Cortex of kidney (tissue), 1 donor: ENCODE data around the gene PRSS36.

Source experiments
- DNase-seq: peaks from one replicate; lab custom pipeline; 2025; lab: John Stamatoyannopoulos, UW

PRSS36 gene

GRCh38 chr16:31099860-31100638 is 49.8 kb downstream of the PRSS36 start:
- no peak for DNase-seq

- DNase-seq, result peak; percentile 22
Measured at GRCh38 chr16:31094424-31095120, 55.3 kb downstream of the PRSS36 start, which contains the start of gene VKORC1. Gene VKORC1 (minus strand): TSS chr16:31094797. CDS start chr16:31094729, 68 bp downstream.

GRCh38 chr16:31094088-31094423 is 55.8 kb downstream of the PRSS36 start:
- no peak for DNase-seq

GRCh38 chr16:31093132-31093703 is 56.6 kb downstream of the PRSS36 start:
- DNase-seq, result no peak

- no peak for DNase-seq
Measured at GRCh38 chr16:31092330-31092729, 57.5 kb downstream of the PRSS36 start.

GRCh38 chr16:31090540-31090939 is 59.3 kb downstream of the PRSS36 start:
- DNase-seq, result no peak

- no peak for DNase-seq
Measured at GRCh38 chr16:31089199-31089598, 60.7 kb downstream of the PRSS36 start.
